Stomach (tissue), 19 donors: ENCODE data around the gene NBPF1. TPM values are rescaled to one million over a fixed set of nuclear protein-coding genes. Genes with fewer than 3 reads are reported as not detected.
A peak's percentile ranks its signal among the peaks of the same experiment; 100 is the strongest.
"Not testable (repeated sequence)": the region's sequence is repeated elsewhere in the genome, so short reads cannot be mapped to it uniquely, and the experiment has no call there.

Experiments
- DNase-seq, 2 donors: peaks; one replicate each; pipeline versions ENCODE4 v3.0.0 to v3.0.0-alpha.2; 2013 to 2019
- H3K27ac ChIP-seq, 5 donors: fragments of 200-600 bp in 4 of 5; sonication (generic) in 4 of 5; one replicate each; pipeline ENCODE4 v1.5.1; 2013 to 2019; ENCODE audit warnings: mild to moderate bottlenecking in 1 of 5, moderate library complexity in 1 of 5
- H3K27me3 ChIP-seq, 3 donors: fragments of 200-600 bp; sonication (generic); one replicate each; pipeline ENCODE4 v1.5.1; 2017 to 2019; ENCODE audit warnings: mixed run types in 1 of 3
- H3K36me3 ChIP-seq, 4 donors: fragments of 200-600 bp; sonication (generic); 1 replicate in 3 of 4; 2 replicates in 1 of 4; pipeline ENCODE4 v1.5.1; 2016 to 2019
- H3K4me1 ChIP-seq, 4 donors: fragments of 200-600 bp; sonication (generic); one replicate each; pipeline ENCODE4 v1.5.1; 2016 to 2019
- H3K4me3 ChIP-seq, 4 donors: fragments of 200-600 bp; sonication (generic) in 3 of 4; one replicate each; pipeline ENCODE4 v1.5.1; 2016 to 2019; ENCODE audit warnings: mild to moderate bottlenecking in 1 of 4
- H3K9me3 ChIP-seq, 4 donors: fragments of 200-600 bp; sonication (generic); one replicate each; pipeline ENCODE4 v1.5.1; 2016 to 2019
- EP300 ChIP-seq: sonication (generic); formaldehyde crosslinking; IDR thresholded peaks from one replicate; pipeline ENCODE4 v1.6.1; 2017; ENCODE audit warnings: antibody characterized with exemption
- POLR2A ChIP-seq, 4 donors: fragments of 450-650 bp; IDR thresholded peaks; one replicate each; pipeline ENCODE4 v1.6.1; 2016; ENCODE audit warnings: antibody characterized with exemption in 4 of 4, control low read depth in 2 of 4, mild to moderate bottlenecking in 1 of 4, moderate library complexity in 1 of 4
- POLR2AphosphoS5 ChIP-seq, 3 donors: sonication (generic); formaldehyde crosslinking; IDR thresholded peaks; one replicate each; pipeline ENCODE4 v1.6.1; 2016; ENCODE audit warnings: antibody characterized with exemption in 3 of 3
- WGBS, 5 donors: extraction: QIAGEN DNeasy Blood & Tissue Kit in 3 of 5; methylation state at CpG; one replicate each; pipeline versions ENCODE4 v1.1.5 to v1.1.7; 2013 to 2018; 5-methylcytosine and 5-hydroxymethylcytosine counted together
- intact Hi-C: fragments of 100-400 bp; cut with DNase I; formaldehyde crosslinking; loops from one replicate; pipeline ENCODE4 v1.15.1; 2023; ENCODE audit warnings: low total_unique reads
- long read RNA-seq, 10 donors: transcript quantifications; one replicate each; lab custom pipeline, GENCODE V29; 2026
- polyA plus RNA-seq, 3 donors: library from polyadenylated mRNA; stranded (reverse); fragments of 200-250 nt; gene quantifications; one replicate each; pipeline ENCODE4 v1.2.3, GENCODE V29; 2013
- total RNA-seq, 5 donors: library from RNA; depleted of rRNA; stranded (reverse); fragments of >200 nt; gene quantifications; one replicate each; pipeline versions ENCODE4 v1.1.0 to v1.2.3, GENCODE V29; 2014 to 2016
- TF ChIP-seq, protein P1 (sequence below), 7 experiments: fragments of 450-650 bp in 4 of 7; fragments of 200-600 bp in 3 of 7; sonication (generic) in 3 of 7; IDR thresholded peaks; one replicate each; pipeline ENCODE4 v1.5.1; 2016 to 2019; ENCODE audit warnings: antibody characterized with exemption in 7 of 7, control low read depth in 2 of 7, mild to moderate bottlenecking in 1 of 7
- donor health status: healthy with polysubstance abuse.
- donor health status: Bipolar disorder and iron deficiency.
- donor health status: healthy.

Gene NBPF1
- total RNA-seq (10 to 100 TPM; 19.2 to 66.6 (median 35.6) TPM), polyA plus RNA-seq (1 to 10 TPM; 3.3 to 8.8 (median 7.5) TPM)
- long read RNA-seq, donor 1, partial matches to known transcripts = 0 of 4 reads
- long read RNA-seq, donor 1, other reads (novel, unspliced or antisense) = 0 of 4 reads
- long read RNA-seq, donor 2, transcript NBPF1-205 (3 exons, 2,755 nt) = major isoform, 6 of 8 reads
- long read RNA-seq, donor 2, partial matches to known transcripts = 0 of 8 reads
- long read RNA-seq, donor 2, other reads (novel, unspliced or antisense) = 0 of 8 reads
- long read RNA-seq, donor 3, partial matches to known transcripts = 0 of 3 reads
- long read RNA-seq, donor 3, other reads (novel, unspliced or antisense) = 0 of 3 reads
- long read RNA-seq, donor 4 = 0 reads
- long read RNA-seq, donor 5, partial matches to known transcripts = 0 of 5 reads
- long read RNA-seq, donor 5, other reads (novel, unspliced or antisense) = 0 of 5 reads
- long read RNA-seq, donor 6 = 0 reads
- long read RNA-seq, donor 7, partial matches to known transcripts = 0 of 6 reads
- long read RNA-seq, donor 7, other reads (novel, unspliced or antisense) = 0 of 6 reads
- long read RNA-seq, donor 8, partial matches to known transcripts = 0 of 6 reads
- long read RNA-seq, donor 8, other reads (novel, unspliced or antisense) = 0 of 6 reads
- long read RNA-seq, donor 9, partial matches to known transcripts = 0 of 6 reads
- long read RNA-seq, donor 9, other reads (novel, unspliced or antisense) = 0 of 6 reads
- long read RNA-seq, donor 10, partial matches to known transcripts = 0 of 3 reads
- long read RNA-seq, donor 10, other reads (novel, unspliced or antisense) = 0 of 3 reads

DNA sequence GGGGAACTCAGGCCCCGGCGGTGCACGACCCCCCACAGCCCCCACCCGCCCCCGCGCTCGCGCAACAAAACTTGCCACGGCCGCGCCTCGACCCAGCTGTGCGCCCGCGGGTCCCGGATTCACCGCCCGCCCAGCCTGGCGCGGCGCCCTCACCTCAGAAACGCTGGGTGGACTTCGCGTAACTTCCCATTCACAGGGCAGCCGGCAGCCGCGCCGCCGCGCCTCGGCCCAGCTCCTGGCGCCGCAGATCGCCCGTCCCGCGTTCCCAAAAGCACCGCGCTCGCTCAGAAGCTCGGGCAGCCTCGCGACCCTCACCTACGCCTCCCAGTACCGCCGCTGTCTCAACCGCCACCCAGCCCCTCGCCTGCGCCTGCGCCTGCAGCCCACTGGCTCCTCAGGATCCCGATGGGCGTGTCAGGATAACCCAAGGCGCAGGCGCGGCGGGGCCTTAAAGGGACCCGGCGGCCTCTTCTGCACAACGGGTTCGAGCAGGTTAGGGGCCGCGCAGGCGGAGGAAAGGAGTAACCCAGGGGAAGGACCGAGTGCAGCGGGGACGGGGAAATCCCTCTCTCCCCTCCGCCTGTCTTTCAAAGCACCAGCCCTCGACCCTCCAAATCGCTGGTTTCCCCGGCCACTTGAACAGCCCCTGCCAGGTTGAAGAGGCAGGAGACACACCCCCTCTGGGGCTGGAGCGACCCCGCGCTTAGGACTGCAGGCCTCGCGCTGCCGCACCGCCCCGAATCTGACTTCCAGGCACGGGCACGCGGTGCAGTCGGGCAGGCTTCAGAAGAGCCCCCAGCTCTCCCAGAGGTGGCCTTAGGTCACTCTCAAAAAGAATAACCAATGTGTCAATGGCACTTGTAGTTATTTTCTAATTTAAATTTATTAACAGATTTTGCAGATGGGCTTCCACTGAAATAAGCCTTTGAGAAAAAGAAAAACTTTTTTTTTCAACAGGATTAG lies at the start of gene NBPF1:
Gene NBPF1, minus strand, starts transcription at position 380 of the 963 bp plus-strand sequence.
- intact Hi-C loops = no loop called here
- Histone ChIP-seq H3K36me3 (peaks cover 4 to 18% (median 14%) of the 10 kb centered on the region in 4 donors), H3K4me1 (peaks cover 26 to 50% (median 37%) of the 10 kb centered on the region in 4 donors), H3K4me3 (peak within 1 kb of the TSS; percentile 46 to 69 (median 56)), H3K9me3 (no peaks in the 10 kb centered on the region), H3K27ac (peak within 1 kb of the TSS; percentile 58 to 83 (median 72)), H3K27me3 (no peaks in the 10 kb centered on the region)
- peak; percentile 76 to 90 (median 90) for TF ChIP-seq POLR2AphosphoS5 (IDR thresholded peaks at IDR 0.05)
- TF ChIP-seq EP300 = peak; percentile 47
- TF ChIP-seq, protein P1, sequence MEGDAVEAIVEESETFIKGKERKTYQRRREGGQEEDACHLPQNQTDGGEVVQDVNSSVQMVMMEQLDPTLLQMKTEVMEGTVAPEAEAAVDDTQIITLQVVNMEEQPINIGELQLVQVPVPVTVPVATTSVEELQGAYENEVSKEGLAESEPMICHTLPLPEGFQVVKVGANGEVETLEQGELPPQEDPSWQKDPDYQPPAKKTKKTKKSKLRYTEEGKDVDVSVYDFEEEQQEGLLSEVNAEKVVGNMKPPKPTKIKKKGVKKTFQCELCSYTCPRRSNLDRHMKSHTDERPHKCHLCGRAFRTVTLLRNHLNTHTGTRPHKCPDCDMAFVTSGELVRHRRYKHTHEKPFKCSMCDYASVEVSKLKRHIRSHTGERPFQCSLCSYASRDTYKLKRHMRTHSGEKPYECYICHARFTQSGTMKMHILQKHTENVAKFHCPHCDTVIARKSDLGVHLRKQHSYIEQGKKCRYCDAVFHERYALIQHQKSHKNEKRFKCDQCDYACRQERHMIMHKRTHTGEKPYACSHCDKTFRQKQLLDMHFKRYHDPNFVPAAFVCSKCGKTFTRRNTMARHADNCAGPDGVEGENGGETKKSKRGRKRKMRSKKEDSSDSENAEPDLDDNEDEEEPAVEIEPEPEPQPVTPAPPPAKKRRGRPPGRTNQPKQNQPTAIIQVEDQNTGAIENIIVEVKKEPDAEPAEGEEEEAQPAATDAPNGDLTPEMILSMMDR (IDR thresholded peaks at IDR 0.05) = peak in 1 of 7 experiments; percentile 48
- peak in 3 of 4 donors; percentile 42 to 76 (median 45) for TF ChIP-seq POLR2A (IDR thresholded peaks at IDR 0.05)
- peak; percentile 99 for DNase-seq
- WGBS, 5 donors = 0 to 1% (median 0%) methylated on average over 81 to 82 of the region's 82 CpGs

DNA sequence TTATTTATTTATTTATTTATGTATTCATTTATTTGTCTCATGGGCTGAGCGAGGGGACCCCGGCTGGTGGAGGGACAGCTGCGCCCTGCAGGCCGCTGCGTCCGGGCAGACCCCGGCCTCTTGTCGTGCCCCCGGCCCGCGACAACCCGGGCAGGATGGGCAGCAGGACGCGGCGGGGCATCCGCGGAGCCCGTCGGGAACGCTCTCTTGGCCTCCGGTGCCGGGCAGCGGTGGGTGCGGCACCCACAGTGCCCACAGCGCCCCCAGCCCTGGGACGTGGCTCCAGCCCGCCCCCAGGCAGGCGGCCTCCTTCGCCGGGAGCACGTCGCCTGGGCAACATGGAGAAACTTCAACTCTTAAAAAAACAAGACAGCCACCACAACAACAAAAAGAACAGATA lies 44.9 kb upstream of the NBPF1 start:
- DNase-seq, H3K36me3 ChIP-seq, H3K27me3 ChIP-seq, H3K27ac ChIP-seq, H3K4me1 ChIP-seq, H3K9me3 ChIP-seq, H3K4me3 ChIP-seq, intact Hi-C loops: not testable (repeated sequence)
- 72 to 96% (median 84%) methylated on average over 5 to 16 of the region's 32 CpGs; no CpG with 5 or more reads in 1 of the 5 donors for WGBS, 5 donors

DNA sequence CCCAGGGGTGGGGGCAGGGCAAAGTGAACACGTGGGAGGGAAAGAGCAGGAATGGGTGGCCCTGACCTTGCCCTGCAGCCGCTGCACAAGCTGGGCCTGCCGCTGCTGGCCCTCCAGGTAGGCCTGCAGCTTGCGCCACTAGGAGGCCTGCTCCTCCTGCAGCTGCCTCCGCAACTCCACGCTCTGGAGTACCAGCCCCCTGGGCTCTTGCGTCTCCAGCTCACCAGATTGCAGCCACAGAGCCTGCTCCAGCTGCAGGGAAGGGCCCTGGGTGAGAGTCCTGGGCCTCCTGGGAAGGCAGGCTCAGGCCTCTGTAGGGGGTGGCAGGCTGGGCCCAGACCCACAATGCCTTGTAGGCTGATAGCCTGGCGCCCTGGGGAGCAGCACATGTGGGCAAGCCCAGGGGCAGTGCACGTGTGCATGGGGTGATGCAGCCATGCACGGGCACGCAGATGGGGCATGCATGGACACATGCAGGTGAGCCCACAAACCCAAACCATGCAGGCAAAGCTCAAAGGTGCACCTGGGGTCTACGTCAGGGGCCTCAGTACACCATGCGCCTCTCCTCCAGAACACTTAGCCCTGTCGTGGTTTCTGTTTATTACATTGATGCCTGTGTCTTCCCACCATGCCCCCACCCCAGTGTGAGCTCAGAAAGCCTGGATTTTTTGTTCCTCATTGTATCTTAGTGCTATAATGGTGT lies 43.8 kb upstream of the NBPF1 start:
- H3K36me3 ChIP-seq, H3K27ac ChIP-seq, H3K4me3 ChIP-seq, H3K27me3 ChIP-seq, DNase-seq, H3K9me3 ChIP-seq, H3K4me1 ChIP-seq, intact Hi-C loops: not testable (repeated sequence)
- 100% methylated on average over 1 to 2 of the region's 14 CpGs; no CpG with 5 or more reads in 3 of the 5 donors for WGBS, 5 donors

DNA sequence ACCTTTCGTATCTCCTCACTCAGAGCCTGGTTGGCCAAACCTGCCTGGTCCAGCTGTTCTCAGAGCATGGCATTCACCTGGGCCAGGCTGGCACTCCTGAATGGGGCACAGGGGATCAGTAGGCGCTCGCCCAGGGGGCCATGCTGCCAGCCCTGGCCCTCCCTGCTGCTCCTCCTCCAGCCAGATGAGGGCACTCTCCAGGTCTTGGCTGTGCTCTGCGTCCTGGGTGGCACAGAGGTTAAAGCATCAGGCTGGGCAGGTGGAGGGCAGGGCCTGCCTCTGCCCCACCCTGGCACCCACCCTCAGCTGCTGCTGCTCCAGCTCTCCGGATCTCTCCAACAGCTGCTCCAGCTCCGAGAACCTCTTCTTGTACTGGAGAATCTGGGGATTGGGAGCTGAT lies 43.2 kb upstream of the NBPF1 start:
- H3K4me1 ChIP-seq, H3K9me3 ChIP-seq, H3K27ac ChIP-seq, H3K36me3 ChIP-seq, DNase-seq, intact Hi-C loops, H3K4me3 ChIP-seq, H3K27me3 ChIP-seq: not testable (repeated sequence)
- WGBS, 5 donors = 43% methylated on average over 1 of the region's 6 CpGs; no CpG with 5 or more reads in 4 of the 5 donors

DNA sequence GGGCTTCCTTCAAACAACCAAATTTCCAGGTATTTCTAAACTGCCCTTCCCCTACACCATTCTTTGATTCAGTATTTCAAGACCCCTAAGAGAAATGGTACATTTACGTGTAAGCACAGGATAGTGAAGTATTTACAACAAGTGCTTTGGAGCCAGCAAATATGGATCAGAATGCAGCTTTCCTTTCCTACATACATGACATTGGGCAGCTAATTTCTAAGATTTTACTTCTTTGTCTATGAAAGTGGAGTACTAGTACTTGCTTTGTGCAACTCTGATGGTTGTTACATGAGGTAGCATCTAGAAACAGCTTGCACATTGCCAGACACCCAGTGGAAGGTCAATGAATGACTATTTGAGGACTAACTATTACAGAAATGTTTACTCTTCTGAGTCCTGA lies 38.2 kb upstream of the NBPF1 start:
- intact Hi-C loops, H3K27ac ChIP-seq, DNase-seq, H3K4me1 ChIP-seq, H3K36me3 ChIP-seq, H3K4me3 ChIP-seq, H3K9me3 ChIP-seq: not testable (repeated sequence)
- WGBS, 5 donors = 89 to 100% (median 95%) methylated on average over 1 of the region's 1 CpG
- peaks cover 0 to 16% (median 0%) of the 10 kb centered on the region in 3 donors for H3K27me3 ChIP-seq

DNA sequence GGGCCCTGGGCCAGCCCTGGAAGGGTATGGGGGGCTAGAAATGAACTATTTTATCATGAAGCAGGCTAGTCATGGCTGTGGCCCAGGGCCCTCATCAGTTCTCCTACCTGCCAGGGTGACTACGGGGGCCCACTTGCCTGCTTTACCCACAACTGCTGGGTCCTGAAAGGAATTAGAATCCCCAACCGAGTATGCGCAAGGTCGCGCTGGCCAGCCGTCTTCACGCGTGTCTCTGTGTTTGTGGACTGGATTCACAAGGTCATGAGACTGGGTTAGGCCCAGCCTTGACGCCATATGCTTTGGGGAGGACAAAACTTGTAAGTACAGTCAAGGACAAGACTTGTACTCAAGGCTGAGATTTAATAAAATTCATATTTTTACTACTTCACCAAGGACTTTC lies 36.6 kb upstream of the NBPF1 start:
- H3K36me3 ChIP-seq, H3K9me3 ChIP-seq, H3K4me3 ChIP-seq, H3K27ac ChIP-seq, intact Hi-C loops: not testable (repeated sequence)
- peak in 1 of 2 donors; percentile 25 for DNase-seq
- WGBS, 5 donors = 76 to 86% (median 79%) methylated on average over 8 to 9 of the region's 9 CpGs
- peaks cover 7 to 14% (median 11%) of the 10 kb centered on the region in 4 donors for H3K4me1 ChIP-seq
- H3K27me3 ChIP-seq = peaks cover 0 to 20% (median 0%) of the 10 kb centered on the region in 3 donors

DNA sequence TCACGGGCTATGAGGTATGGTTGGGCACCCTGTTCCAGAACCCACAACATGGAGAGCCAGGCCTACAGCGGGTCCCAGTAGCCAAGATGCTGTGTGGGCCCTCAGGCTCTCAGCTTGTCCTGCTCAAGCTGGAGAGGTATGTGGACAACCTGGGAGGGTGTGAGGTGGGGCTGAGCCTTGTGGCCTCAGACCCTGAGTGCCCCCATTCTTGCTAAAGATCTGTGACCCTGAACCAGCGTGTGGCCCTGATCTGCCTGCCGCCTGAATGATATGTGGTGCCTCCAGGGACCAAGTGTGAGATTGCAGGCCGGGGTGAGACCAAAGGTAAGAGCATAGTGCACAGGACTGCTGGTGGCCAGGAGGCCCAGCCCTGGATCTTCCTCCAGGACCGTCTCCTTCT lies 36.0 kb upstream of the NBPF1 start:
- WGBS, 5 donors = 80 to 89% (median 86%) methylated on average over 1 to 5 of the region's 6 CpGs; no CpG with 5 or more reads in 1 of the 5 donors
- H3K9me3 ChIP-seq, H3K36me3 ChIP-seq, H3K4me3 ChIP-seq, intact Hi-C loops, H3K27ac ChIP-seq: not testable (repeated sequence)
- H3K4me1 ChIP-seq = peaks cover 10 to 17% (median 16%) of the 10 kb centered on the region in 4 donors
- H3K27me3 ChIP-seq = peaks cover 0 to 20% (median 0%) of the 10 kb centered on the region in 3 donors
- peak in 1 of 2 donors; percentile 24 for DNase-seq

DNA sequence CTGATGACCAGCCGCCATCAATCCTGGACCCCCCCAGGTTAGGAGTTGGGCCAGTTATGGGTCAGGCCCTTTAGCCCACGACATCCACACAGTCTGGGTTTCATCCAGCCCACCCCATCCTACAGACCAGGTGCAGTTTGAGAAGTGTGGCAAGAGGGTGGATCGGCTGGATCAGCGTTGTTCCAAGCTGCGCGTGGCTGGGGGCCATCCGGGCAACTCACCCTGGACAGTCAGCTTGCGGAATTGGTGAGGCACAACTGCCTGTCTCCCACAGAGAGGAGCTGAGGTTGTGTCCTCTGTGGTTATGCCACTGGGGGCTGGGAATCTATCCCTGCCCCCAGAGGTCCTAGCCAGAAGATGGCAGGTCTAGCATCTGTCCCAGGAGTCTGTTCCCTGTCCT lies 35.4 kb upstream of the NBPF1 start:
- H3K27ac ChIP-seq, intact Hi-C loops, H3K36me3 ChIP-seq, H3K4me3 ChIP-seq, H3K9me3 ChIP-seq: not testable (repeated sequence)
- Histone ChIP-seq H3K4me1 (peaks cover 12 to 24% (median 20%) of the 10 kb centered on the region in 4 donors), H3K27me3 (peaks cover 0 to 20% (median 0%) of the 10 kb centered on the region in 3 donors)
- DNase-seq = peak in 1 of 2 donors; percentile 10
- 95% methylated on average over 7 of the region's 8 CpGs; no CpG with 5 or more reads in 3 of the 5 donors for WGBS, 5 donors

DNA sequence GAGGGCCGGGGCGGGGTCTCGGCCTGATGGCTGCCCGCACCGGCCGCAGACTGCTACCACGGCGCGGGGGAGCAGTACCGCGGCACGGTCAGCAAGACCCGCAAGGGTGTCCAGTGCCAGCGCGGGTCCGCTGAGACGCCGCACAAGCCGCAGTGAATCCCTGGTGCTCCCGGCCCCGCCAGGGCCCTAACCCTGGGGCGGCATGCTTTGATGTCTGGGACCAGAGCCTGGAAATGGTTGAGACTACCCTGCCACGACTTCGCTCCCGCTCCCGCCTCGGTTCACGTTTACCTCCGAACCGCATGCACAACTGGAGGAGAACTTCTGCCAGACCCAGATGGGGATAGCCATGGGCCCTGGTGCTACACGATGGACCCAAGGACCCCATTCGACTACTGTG lies 34.9 kb upstream of the NBPF1 start:
- intact Hi-C loops, H3K36me3 ChIP-seq, H3K27ac ChIP-seq, H3K9me3 ChIP-seq: not testable (repeated sequence)
- Histone ChIP-seq H3K27me3 (peaks cover 0 to 20% (median 0%) of the 10 kb centered on the region in 3 donors), H3K4me3 (peak overlapping the region in 2 of 4 donors; percentile 32 to 42), H3K4me1 (peaks cover 17 to 29% (median 25%) of the 10 kb centered on the region in 4 donors)
- WGBS, 5 donors = 22 to 73% (median 29%) methylated on average over 8 to 26 of the region's 32 CpGs; no CpG with 5 or more reads in 2 of the 5 donors
- peak in 1 of 2 donors; percentile 24 for DNase-seq
